ENCODE results near the gene RPL28. TPM values are rescaled to one million over a fixed set of nuclear protein-coding genes. Genes with fewer than 3 reads are reported as not detected.

RPL28 gene
- total RNA-seq, 4 donors from 2014 or later: 466 to 875 (median 590) TPM

DNA sequence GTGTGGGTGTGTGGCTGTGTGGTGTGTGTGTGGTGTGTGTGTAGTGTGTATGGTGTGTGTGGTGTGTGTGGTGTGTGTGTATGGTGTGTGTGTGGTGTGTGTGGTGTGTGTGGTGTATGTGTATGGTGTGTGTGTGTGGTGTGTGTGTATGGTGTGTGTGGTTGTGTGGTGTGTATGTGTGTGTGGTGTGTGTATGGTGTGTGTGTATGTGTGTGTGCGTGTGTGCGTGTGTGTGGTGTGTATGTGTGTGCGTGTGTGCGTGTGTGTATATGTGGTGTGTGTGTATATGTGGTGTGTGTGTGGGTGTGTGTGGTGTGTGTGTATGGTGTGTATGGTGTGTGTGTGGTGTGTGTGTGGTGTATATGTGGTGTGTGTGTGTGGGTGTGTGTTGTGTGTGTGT lies 49.3 kb downstream of the RPL28 start:
- no peak overlapping the region for H3K4me3 ChIP-seq (ENCODE audit: low read depth, poor library complexity, severe bottlenecking)
- WGBS, 2 donors: 86 to 96% methylated on average over 4 of the region's 4 CpGs
- intact Hi-C loops (cut with DNase I; ENCODE audit: low total_unique reads): no loop called here
- DNase-seq (ENCODE audit: low spot score in 2 of 2): no peak
- TF ChIP-seq, protein P1, sequence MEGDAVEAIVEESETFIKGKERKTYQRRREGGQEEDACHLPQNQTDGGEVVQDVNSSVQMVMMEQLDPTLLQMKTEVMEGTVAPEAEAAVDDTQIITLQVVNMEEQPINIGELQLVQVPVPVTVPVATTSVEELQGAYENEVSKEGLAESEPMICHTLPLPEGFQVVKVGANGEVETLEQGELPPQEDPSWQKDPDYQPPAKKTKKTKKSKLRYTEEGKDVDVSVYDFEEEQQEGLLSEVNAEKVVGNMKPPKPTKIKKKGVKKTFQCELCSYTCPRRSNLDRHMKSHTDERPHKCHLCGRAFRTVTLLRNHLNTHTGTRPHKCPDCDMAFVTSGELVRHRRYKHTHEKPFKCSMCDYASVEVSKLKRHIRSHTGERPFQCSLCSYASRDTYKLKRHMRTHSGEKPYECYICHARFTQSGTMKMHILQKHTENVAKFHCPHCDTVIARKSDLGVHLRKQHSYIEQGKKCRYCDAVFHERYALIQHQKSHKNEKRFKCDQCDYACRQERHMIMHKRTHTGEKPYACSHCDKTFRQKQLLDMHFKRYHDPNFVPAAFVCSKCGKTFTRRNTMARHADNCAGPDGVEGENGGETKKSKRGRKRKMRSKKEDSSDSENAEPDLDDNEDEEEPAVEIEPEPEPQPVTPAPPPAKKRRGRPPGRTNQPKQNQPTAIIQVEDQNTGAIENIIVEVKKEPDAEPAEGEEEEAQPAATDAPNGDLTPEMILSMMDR (IDR thresholded peaks at IDR 0.05): no peak
- TF ChIP-seq POLR2A (IDR thresholded peaks at IDR 0.05): no peak

DNA sequence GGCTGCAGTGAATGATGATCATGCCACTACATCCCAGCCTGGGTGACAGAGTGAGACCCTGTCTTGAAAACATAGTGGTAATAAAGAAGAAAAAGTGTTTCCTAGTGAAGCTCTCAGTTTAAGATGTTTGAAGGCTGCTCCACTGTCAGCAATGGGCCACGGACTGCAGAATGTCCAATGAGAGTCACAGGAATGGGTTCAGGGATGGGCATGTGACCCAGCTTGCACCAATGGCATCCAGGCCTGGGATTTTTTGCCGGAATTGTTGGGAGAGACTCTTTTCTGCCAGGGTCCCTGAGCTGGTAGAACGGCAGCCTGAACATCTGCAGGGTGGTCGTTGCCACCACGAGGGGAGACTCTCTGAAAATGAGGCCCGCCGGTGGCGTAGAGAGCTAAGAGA lies 51.1 kb downstream of the RPL28 start:
- H3K4me3 ChIP-seq (ENCODE audit: low read depth, poor library complexity, severe bottlenecking): no peak overlapping the region
- DNase-seq (ENCODE audit: low spot score in 2 of 2): no peak
- WGBS, 2 donors: 53 to 57% methylated on average over 8 of the region's 8 CpGs
- no peak for TF ChIP-seq POLR2A (IDR thresholded peaks at IDR 0.05)
- TF ChIP-seq, protein P1 (IDR thresholded peaks at IDR 0.05): no peak
- intact Hi-C loops (cut with DNase I; ENCODE audit: low total_unique reads): no loop called here

DNA sequence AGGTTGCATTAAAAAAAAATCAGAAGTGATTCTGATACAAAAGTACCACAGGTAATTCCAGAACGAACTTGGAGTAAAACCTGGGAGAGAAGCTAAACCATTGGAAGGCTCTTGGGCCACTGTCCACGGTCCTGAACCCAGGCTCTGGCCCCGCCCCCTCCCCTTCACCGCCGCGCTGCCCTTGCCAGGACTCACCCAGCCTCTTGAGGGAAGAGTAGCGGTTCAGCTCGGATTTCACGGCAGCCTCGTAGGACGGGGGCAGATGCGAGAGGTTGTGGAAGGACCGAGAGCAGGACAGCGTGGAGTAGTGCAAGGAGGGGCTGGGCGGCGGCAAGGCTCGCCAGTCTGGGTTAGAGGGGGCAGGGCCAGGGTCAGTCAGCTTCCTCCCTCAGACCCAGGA lies 51.7 kb downstream of the RPL28 start:
- no peak for DNase-seq (ENCODE audit: low spot score in 2 of 2)

DNA sequence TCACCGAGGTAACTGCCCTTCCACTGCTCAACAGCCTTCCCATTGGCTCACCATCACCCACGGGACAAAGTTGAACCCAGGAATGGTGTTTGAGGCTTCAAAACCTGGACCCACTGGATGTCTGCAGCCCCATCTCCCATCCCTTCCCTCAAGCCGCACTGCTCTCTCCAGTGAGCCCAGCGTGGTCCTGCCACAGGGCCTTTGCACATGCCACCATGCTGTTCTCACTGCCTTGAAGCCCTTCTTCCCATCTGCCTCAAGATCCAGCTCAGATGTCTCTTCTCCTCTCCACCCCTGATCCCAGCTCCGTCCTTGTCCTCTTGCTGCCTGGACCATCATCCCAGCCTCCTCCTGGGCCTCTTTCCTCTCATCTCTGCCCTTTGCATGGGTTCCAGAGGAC lies 53.3 kb downstream of the RPL28 start:
- no peak for DNase-seq (ENCODE audit: low spot score in 2 of 2)
- TF ChIP-seq, protein P1 (IDR thresholded peaks at IDR 0.05): no peak
- TF ChIP-seq POLR2A (IDR thresholded peaks at IDR 0.05): no peak
- 80 to 90% methylated on average over 5 of the region's 5 CpGs for WGBS, 2 donors
- H3K4me3 ChIP-seq (ENCODE audit: low read depth, poor library complexity, severe bottlenecking): no peak overlapping the region
- intact Hi-C loops (cut with DNase I; ENCODE audit: low total_unique reads): no loop called here

More for the DNA sequence above, 51.7 kb downstream of the RPL28 start:
- intact Hi-C loops (cut with DNase I; ENCODE audit: low total_unique reads): no loop called here
- TF ChIP-seq, protein P1 (IDR thresholded peaks at IDR 0.05): no peak
- no peak for TF ChIP-seq POLR2A (IDR thresholded peaks at IDR 0.05)
- 4% methylated on average over 17 of the region's 17 CpGs for WGBS, 2 donors
- no peak overlapping the region for H3K4me3 ChIP-seq (ENCODE audit: low read depth, poor library complexity, severe bottlenecking)

DNA sequence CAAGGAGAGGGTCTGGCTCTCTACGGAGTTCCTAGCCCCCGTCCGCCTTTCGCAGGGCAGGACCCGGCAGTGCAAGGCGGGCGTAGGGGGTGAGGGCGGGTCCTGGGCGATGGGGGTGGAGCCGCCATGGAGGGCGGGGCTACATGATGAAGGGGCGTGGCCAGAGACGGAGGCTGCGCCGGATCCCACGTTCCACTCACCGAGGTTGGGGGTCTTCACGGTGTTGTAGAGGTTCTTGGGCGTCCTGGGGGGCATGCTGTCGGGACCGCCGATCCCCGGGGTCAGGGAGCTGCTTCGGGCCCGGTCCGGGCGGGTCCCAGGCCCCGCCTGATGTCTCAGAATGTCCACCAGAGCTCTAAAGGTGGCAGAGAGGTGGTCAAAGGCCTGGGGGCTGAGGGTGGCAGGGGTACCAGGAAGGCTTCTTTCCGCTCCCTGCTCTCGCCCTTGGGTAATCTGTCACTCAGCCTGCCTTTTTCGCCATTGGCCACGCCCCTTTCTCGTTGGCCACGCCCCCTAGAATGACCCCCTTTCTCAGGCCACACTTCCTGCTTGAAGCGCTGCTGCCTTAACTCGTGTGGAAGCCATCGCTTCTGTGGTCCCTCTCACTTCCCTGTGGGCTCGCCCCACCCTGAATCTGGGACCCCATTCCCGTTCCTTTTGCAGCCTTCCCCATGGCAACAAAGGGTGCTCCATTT lies 54.8 kb downstream of the RPL28 start:
- intact Hi-C loops (cut with DNase I; ENCODE audit: low total_unique reads): no loop called here
- TF ChIP-seq, protein P1 (IDR thresholded peaks at IDR 0.05): no peak
- TF ChIP-seq POLR2A (IDR thresholded peaks at IDR 0.05): no peak
- no peak for DNase-seq (ENCODE audit: low spot score in 2 of 2)
- no peak overlapping the region for H3K4me3 ChIP-seq (ENCODE audit: low read depth, poor library complexity, severe bottlenecking)
- WGBS, 2 donors: 6 to 9% methylated on average over 36 to 37 of the region's 39 CpGs

DNA sequence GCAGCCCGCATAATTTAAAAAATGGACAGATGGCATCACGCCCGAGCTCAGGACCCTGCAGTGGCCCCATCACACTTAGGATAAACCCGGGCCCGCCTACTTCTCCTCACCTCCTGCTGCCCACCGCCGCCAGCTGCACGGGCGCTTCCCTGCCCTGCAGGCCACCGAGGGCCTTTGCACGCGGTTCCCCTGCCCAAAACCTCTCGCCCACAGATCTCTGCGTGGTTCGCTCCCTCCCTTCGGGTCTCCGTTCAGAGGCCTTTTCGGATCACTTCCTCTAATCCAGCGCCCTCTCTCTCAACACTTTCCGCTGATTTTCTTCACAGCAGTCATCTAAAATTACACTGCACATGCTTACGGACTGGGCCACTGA lies 55.6 kb downstream of the RPL28 start:
- H3K4me3 ChIP-seq (ENCODE audit: low read depth, poor library complexity, severe bottlenecking): no peak overlapping the region
- WGBS, 2 donors: 4 to 6% methylated on average over 21 of the region's 21 CpGs
- no peak for DNase-seq (ENCODE audit: low spot score in 2 of 2)
- TF ChIP-seq, protein P1 (IDR thresholded peaks at IDR 0.05): no peak
- TF ChIP-seq POLR2A (IDR thresholded peaks at IDR 0.05): no peak
- intact Hi-C loops (cut with DNase I; ENCODE audit: low total_unique reads): no loop called here
